Activated CD4-positive, alpha-beta T cell treated with anti-CD3 and anti-CD28 coated beads for 24 hours (primary cell): Measurements from ENCODE around the gene CEP83.
"Not testable (repeated sequence)": the region's sequence is repeated elsewhere in the genome, so short reads cannot be mapped to it uniquely, and the experiment has no call there.

Experiments used
- DNase-seq, 2 donors: peaks; one replicate each; pipeline ENCODE4 v3.0.0-alpha.2; 2020; ENCODE audit warnings: low read depth in 2 of 2

The CEP83 gene

GRCh38 chr12:94430304-94430703 is 29.4 kb downstream of the CEP83 start:
- DNase-seq: no peak

- no peak for DNase-seq
Measured at GRCh38 chr12:94429633-94430032, 30.0 kb downstream of the CEP83 start.

- no peak for DNase-seq
Measured at GRCh38 chr12:94429191-94429590, 30.5 kb downstream of the CEP83 start.

GRCh38 chr12:94427501-94428381 is 31.9 kb downstream of the CEP83 start:
- no peak for DNase-seq

- no peak for DNase-seq
Measured at GRCh38 chr12:94426049-94426448, 33.6 kb downstream of the CEP83 start.

- not testable (repeated sequence) for DNase-seq
Measured at GRCh38 chr12:94424830-94425229, 34.8 kb downstream of the CEP83 start.

GRCh38 chr12:94421868-94422740 is 37.6 kb downstream of the CEP83 start:
- DNase-seq: no peak

GRCh38 chr12:94418517-94418916 is 41.1 kb downstream of the CEP83 start:
- DNase-seq: no peak

GRCh38 chr12:94416613-94417012 is 43.1 kb downstream of the CEP83 start:
- DNase-seq: no peak

GRCh38 chr12:94415066-94415465 is 44.6 kb downstream of the CEP83 start:
- no peak for DNase-seq

- DNase-seq: no peak
Measured at GRCh38 chr12:94405413-94406116, 54.1 kb downstream of the CEP83 start.

GRCh38 chr12:94404854-94405253 is 54.8 kb downstream of the CEP83 start:
- no peak for DNase-seq

- DNase-seq: no peak
Measured at GRCh38 chr12:94401326-94401725, 58.3 kb downstream of the CEP83 start.

- DNase-seq: not testable (repeated sequence)
Measured at GRCh38 chr12:94398685-94399084, 61.0 kb downstream of the CEP83 start.

GRCh38 chr12:94397401-94397800 is 62.3 kb downstream of the CEP83 start:
- no peak for DNase-seq

- not testable (repeated sequence) for DNase-seq
Measured at GRCh38 chr12:94396014-94396413, 63.7 kb downstream of the CEP83 start.

GRCh38 chr12:94390130-94390485 is 69.6 kb downstream of the CEP83 start:
- no peak for DNase-seq

GRCh38 chr12:94389482-94390129 is 70.1 kb downstream of the CEP83 start:
- not testable (repeated sequence) for DNase-seq

- DNase-seq: no peak
Measured at GRCh38 chr12:94386422-94386821, 73.2 kb downstream of the CEP83 start.

- DNase-seq: no peak
Measured at GRCh38 chr12:94384030-94384429, 75.6 kb downstream of the CEP83 start.

GRCh38 chr12:94380507-94380906 is 79.2 kb downstream of the CEP83 start:
- no peak for DNase-seq
